ENCODE data around the gene GGNBP2. TPM values are rescaled to one million over a fixed set of nuclear protein-coding genes. Genes with fewer than 3 reads are reported as not detected.
A peak's percentile ranks its signal among the peaks of the same experiment; 100 is the strongest.

GGNBP2 gene
- total RNA-seq, 1 donor from 2014 or later = 118 TPM

GRCh38 chr17:36547776-36548175 lies 3.1 kb downstream of the GGNBP2 start:
- ATAC-seq (ENCODE audit: low read depth) (no peak), DNase-seq (no peak)
- POLR2A ChIA-PET = interaction anchor here (1.2 kb wide), 1 partner anchor 13 kb away, joined by 3 read pairs; the partner anchor contains the start of genes MYO19 and PIGW
- Mint-ChIP-seq H3K9me3 (no peaks in the 10 kb centered on the region), H3K27me3 (no peaks in the 10 kb centered on the region), H3K4me1 (peaks cover 74% of the 10 kb centered on the region), H3K4me3 (no peak overlapping the region), H3K36me3 (ENCODE audit: low read depth) (peaks cover 41% of the 10 kb centered on the region), H3K27ac (peak overlapping the region; percentile 57)
- CTCF ChIA-PET = interaction anchor here (0.6 kb wide), 1 partner anchor 578 kb away, joined by 3 read pairs; no protein-coding TSS in a partner anchor
- TF ChIP-seq CTCF (IDR thresholded peaks at IDR 0.05) = no peak
- intact Hi-C loops (cut with micrococcal nuclease) = loop anchor here (10.0 kb wide), 1 partner anchor 963 kb away; the partner anchor contains the start of gene AP2B1

GRCh38 chr17:36550491-36551417 lies 6.0 kb downstream of the GGNBP2 start:
- ATAC-seq (ENCODE audit: low read depth) (peak; percentile 54), DNase-seq (no peak)
- Mint-ChIP-seq H3K4me3 (peak overlapping the region; percentile 56), H3K36me3 (ENCODE audit: low read depth) (peaks cover 40% of the 10 kb centered on the region), H3K9me3 (no peaks in the 10 kb centered on the region), H3K27ac (peak overlapping the region; percentile 80), H3K27me3 (no peaks in the 10 kb centered on the region), H3K4me1 (peaks cover 86% of the 10 kb centered on the region)
- no peak for TF ChIP-seq CTCF (IDR thresholded peaks at IDR 0.05)
- ChIA-PET POLR2A (interaction anchor here (0.7 to 1.6 kb wide), 4 partner anchors 8 to 17 kb away, joined by 3 to 9 read pairs (median 4); no protein-coding TSS in a partner anchor), CTCF (interaction anchor here (1.5 kb wide), 1 partner anchor 52 kb away, joined by 5 read pairs; no protein-coding TSS in a partner anchor)
- intact Hi-C loops (cut with micrococcal nuclease) = no loop called here

GRCh38 chr17:36553459-36553858 lies 8.7 kb downstream of the GGNBP2 start:
- Mint-ChIP-seq H3K4me3 (no peak overlapping the region), H3K9me3 (no peaks in the 10 kb centered on the region)
- POLR2A ChIA-PET = interaction anchor here (2.7 kb wide), 1 partner anchor 9 kb away, joined by 19 read pairs; the partner anchor contains the start of gene GGNBP2

GRCh38 chr17:36566081-36566480 lies 21.4 kb downstream of the GGNBP2 start:
- CTCF ChIA-PET = no interaction called here
- ATAC-seq (ENCODE audit: low read depth) (no peak), DNase-seq (no peak)
- intact Hi-C loops (cut with micrococcal nuclease) = no loop called here
- Mint-ChIP-seq H3K27ac (no peak overlapping the region), H3K9me3 (no peaks in the 10 kb centered on the region), H3K36me3 (ENCODE audit: low read depth) (peaks cover 76% of the 10 kb centered on the region), H3K4me3 (no peak overlapping the region), H3K4me1 (no peaks in the 10 kb centered on the region), H3K27me3 (no peaks in the 10 kb centered on the region)
- POLR2A ChIA-PET = no interaction called here
- TF ChIP-seq CTCF (IDR thresholded peaks at IDR 0.05) = no peak

More at GRCh38 chr17:36553459-36553858, 8.7 kb downstream of the GGNBP2 start:
- peaks cover 72% of the 10 kb centered on the region for H3K4me1 Mint-ChIP-seq
- no peaks in the 10 kb centered on the region for H3K27me3 Mint-ChIP-seq
- ATAC-seq (ENCODE audit: low read depth) = no peak
- no peak overlapping the region for H3K27ac Mint-ChIP-seq
- CTCF ChIA-PET = no interaction called here
- no peak for DNase-seq
- peaks cover 47% of the 10 kb centered on the region for H3K36me3 Mint-ChIP-seq (ENCODE audit: low read depth)
- TF ChIP-seq CTCF (IDR thresholded peaks at IDR 0.05) = no peak
- intact Hi-C loops (cut with micrococcal nuclease) = loop anchor here (1.0 kb wide), 1 partner anchor 9 kb away; the partner anchor contains the start of gene GGNBP2

GRCh38 chr17:36575028-36575427 lies 30.3 kb downstream of the GGNBP2 start:
- no peak overlapping the region for H3K27ac Mint-ChIP-seq
- no peaks in the 10 kb centered on the region for H3K27me3 Mint-ChIP-seq
- CTCF ChIA-PET = no interaction called here
- H3K9me3 Mint-ChIP-seq = no peaks in the 10 kb centered on the region
- ATAC-seq (ENCODE audit: low read depth) (no peak), DNase-seq (no peak)
- TF ChIP-seq CTCF (IDR thresholded peaks at IDR 0.05) = no peak
- POLR2A ChIA-PET = no interaction called here
- no peak overlapping the region for H3K4me3 Mint-ChIP-seq
- intact Hi-C loops (cut with micrococcal nuclease) = no loop called here
- H3K36me3 Mint-ChIP-seq (ENCODE audit: low read depth) = peaks cover 75% of the 10 kb centered on the region
- peaks cover 1% of the 10 kb centered on the region for H3K4me1 Mint-ChIP-seq

All from activated B cell treated with CpG ODN at 0.5 μM for 24 hours (primary cell).